SIG-M5 (cell line): Measurements from ENCODE around the gene MYO10.

ENCODE experiments used
- DNase-seq: peaks from one replicate; lab custom pipeline; 2025; lab: John Stamatoyannopoulos, UW

The MYO10 gene

GRCh38 chr5:16812448-16812847 is 123.6 kb downstream of the MYO10 start:
- no peak for DNase-seq

GRCh38 chr5:16810208-16810854 is 125.8 kb downstream of the MYO10 start:
- no peak for DNase-seq

- DNase-seq = no peak
Observed at GRCh38 chr5:16809395-16810207, 126.5 kb downstream of the MYO10 start.

- no peak for DNase-seq
Observed at GRCh38 chr5:16809010-16809394, 127.1 kb downstream of the MYO10 start.

- no peak for DNase-seq
Observed at GRCh38 chr5:16808021-16808420, 128.1 kb downstream of the MYO10 start.

GRCh38 chr5:16807547-16807864 is 128.6 kb downstream of the MYO10 start:
- no peak for DNase-seq

GRCh38 chr5:16806711-16807546 is 129.2 kb downstream of the MYO10 start:
- DNase-seq = no peak

- DNase-seq = no peak
Observed at GRCh38 chr5:16805486-16805885, 130.6 kb downstream of the MYO10 start.

- no peak for DNase-seq
Observed at GRCh38 chr5:16803831-16804230, 132.3 kb downstream of the MYO10 start.

- no peak for DNase-seq
Observed at GRCh38 chr5:16800477-16800876, 135.6 kb downstream of the MYO10 start.

- DNase-seq = no peak
Observed at GRCh38 chr5:16799796-16800195, 136.3 kb downstream of the MYO10 start.

- no peak for DNase-seq
Observed at GRCh38 chr5:16797951-16798350, 138.1 kb downstream of the MYO10 start.

- no peak for DNase-seq
Observed at GRCh38 chr5:16794269-16794913, 141.7 kb downstream of the MYO10 start.

GRCh38 chr5:16792598-16793275 is 143.4 kb downstream of the MYO10 start:
- no peak for DNase-seq

GRCh38 chr5:16791904-16792597 is 144.0 kb downstream of the MYO10 start:
- DNase-seq = no peak

- DNase-seq = no peak
Observed at GRCh38 chr5:16791036-16791705, 144.9 kb downstream of the MYO10 start.

- no peak for DNase-seq
Observed at GRCh38 chr5:16788957-16789356, 147.1 kb downstream of the MYO10 start.

- DNase-seq = no peak
Observed at GRCh38 chr5:16787278-16787677, 148.8 kb downstream of the MYO10 start.

GRCh38 chr5:16784843-16785791 is 151.0 kb downstream of the MYO10 start:
- no peak for DNase-seq
